Cardiac muscle cell (in vitro differentiated cells and primary cell): ENCODE measurements around the gene RNF14. TPM values are rescaled to one million over a fixed set of nuclear protein-coding genes. Genes with fewer than 3 reads are reported as not detected.

ENCODE experiments used
- DNase-seq, 2 donors: peaks; one replicate each; pipeline versions ENCODE4 v3.0.0 to v3.0.0-alpha.2; 2010 to 2017; ENCODE audit warnings: low read depth in 1 of 2, low spot score in 1 of 2
- H3K27ac ChIP-seq: fragments of 200-600 bp; sonication (generic); 2 replicates; pipeline ENCODE4 v1.5.1; 2016
- H3K27me3 ChIP-seq: fragments of 200-600 bp; sonication (generic); 2 replicates; pipeline ENCODE4 v1.6.0; 2016; ENCODE audit warnings: control low read depth
- H3K36me3 ChIP-seq: fragments of 200-600 bp; sonication (generic); 2 replicates; pipeline ENCODE4 v1.5.1; 2016; ENCODE audit warnings: control low read depth
- H3K4me1 ChIP-seq: fragments of 200-600 bp; sonication (generic); 2 replicates; pipeline ENCODE4 v1.8.1; 2017; ENCODE audit warnings: low read depth, mild to moderate bottlenecking, mixed run types
- H3K4me3 ChIP-seq: fragments of 200-600 bp; sonication (generic); 2 replicates; pipeline ENCODE4 v1.5.1; 2016; ENCODE audit warnings: mild to moderate bottlenecking
- H3K9me3 ChIP-seq: fragments of 200-600 bp; sonication (generic); 2 replicates; pipeline ENCODE4 v1.5.1; 2017; ENCODE audit warnings: low read depth, mild to moderate bottlenecking, control low read depth
- polyA plus RNA-seq: library from polyadenylated mRNA; unstranded; fragments of >200 nt; fragmentation: Nextera tagmentation; extraction: Ambion mirVana; gene quantifications from 2 replicates; pipeline ENCODE4 v1.2.1, GENCODE V29; 2016
- total RNA-seq: library from RNA; depleted of rRNA; stranded (reverse); fragments of >200 nt; gene quantifications from 2 replicates; pipeline ENCODE4 v1.2.3, GENCODE V29; 2016
- TF ChIP-seq, protein P1 (sequence below): IDR thresholded peaks from 2 replicates; pipeline ENCODE4 v1.5.1; 2012; ENCODE audit warnings: low read depth, mild to moderate bottlenecking, low read length

RNF14 gene
- total and polyA plus RNA-seq, 2 experiments from 2014 or later: 35.4 to 69.2 TPM

DNA sequence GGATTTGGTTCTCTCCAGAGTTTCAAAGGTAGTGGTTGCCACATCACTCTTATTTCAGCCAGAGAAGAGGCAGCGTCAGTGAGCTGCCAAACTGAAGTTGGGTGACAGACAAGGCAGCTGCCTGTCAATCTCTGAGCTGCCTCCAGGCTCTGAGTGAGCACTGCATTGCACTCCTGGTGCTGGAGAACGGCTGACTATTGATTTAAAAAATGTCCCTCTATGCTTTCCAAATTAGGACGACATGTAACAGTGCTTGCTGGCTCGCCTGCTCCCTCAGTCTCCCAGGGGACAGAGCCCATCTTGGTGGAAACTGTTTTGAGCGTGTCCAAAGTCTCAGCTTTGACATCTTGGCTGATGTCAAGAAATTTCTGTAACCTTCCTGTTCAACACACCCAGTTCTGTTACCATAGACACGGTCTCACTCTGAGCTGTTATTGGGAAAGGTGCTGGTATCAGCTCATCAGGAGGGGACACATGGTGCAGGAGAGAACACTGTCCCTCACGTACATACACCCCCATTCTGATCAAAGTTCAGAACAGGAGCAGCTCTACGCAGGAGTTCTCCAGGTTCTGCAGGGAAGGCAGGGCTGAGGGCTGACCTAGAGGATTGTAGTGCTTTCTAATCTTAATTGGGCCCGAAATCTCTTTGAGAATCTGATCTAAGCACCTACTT is 26.6 kb upstream of the RNF14 start:
- Histone ChIP-seq H3K36me3 (peaks cover 6% of the 10 kb centered on the region), H3K4me3 (no peak overlapping the region), H3K4me1 (no peaks in the 10 kb centered on the region), H3K27me3 (no peaks in the 10 kb centered on the region), H3K9me3 (no peaks in the 10 kb centered on the region), H3K27ac (no peak overlapping the region)
- TF ChIP-seq, protein P1, sequence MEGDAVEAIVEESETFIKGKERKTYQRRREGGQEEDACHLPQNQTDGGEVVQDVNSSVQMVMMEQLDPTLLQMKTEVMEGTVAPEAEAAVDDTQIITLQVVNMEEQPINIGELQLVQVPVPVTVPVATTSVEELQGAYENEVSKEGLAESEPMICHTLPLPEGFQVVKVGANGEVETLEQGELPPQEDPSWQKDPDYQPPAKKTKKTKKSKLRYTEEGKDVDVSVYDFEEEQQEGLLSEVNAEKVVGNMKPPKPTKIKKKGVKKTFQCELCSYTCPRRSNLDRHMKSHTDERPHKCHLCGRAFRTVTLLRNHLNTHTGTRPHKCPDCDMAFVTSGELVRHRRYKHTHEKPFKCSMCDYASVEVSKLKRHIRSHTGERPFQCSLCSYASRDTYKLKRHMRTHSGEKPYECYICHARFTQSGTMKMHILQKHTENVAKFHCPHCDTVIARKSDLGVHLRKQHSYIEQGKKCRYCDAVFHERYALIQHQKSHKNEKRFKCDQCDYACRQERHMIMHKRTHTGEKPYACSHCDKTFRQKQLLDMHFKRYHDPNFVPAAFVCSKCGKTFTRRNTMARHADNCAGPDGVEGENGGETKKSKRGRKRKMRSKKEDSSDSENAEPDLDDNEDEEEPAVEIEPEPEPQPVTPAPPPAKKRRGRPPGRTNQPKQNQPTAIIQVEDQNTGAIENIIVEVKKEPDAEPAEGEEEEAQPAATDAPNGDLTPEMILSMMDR: no peak
- DNase-seq: no peak

DNA sequence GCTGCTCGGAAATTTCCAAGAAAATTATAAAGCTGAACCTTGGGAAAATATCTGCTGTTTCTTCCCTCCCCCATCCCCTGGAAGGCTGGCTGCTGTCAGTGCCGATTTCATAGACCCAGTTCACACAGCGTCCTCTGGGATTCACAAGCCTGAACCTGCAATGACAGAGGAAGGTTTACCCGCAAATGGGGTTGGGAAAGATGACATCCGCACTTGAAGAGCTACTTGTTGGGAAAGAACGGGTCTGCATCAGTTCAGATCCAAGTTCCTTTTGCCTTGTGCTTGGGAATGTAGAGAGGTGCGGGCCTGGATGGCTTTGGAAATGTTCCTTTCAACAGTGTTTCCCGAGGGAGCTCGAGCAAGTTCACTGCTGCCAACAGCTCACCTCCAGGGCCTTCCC is 24.8 kb upstream of the RNF14 start:
- no peak for DNase-seq
- H3K9me3 ChIP-seq: no peaks in the 10 kb centered on the region
- no peaks in the 10 kb centered on the region for H3K27me3 ChIP-seq
- TF ChIP-seq, protein P1: no peak
- H3K4me1 ChIP-seq: no peaks in the 10 kb centered on the region
- H3K36me3 ChIP-seq: no peaks in the 10 kb centered on the region
- H3K27ac ChIP-seq: no peak overlapping the region
- H3K4me3 ChIP-seq: no peak overlapping the region

DNA sequence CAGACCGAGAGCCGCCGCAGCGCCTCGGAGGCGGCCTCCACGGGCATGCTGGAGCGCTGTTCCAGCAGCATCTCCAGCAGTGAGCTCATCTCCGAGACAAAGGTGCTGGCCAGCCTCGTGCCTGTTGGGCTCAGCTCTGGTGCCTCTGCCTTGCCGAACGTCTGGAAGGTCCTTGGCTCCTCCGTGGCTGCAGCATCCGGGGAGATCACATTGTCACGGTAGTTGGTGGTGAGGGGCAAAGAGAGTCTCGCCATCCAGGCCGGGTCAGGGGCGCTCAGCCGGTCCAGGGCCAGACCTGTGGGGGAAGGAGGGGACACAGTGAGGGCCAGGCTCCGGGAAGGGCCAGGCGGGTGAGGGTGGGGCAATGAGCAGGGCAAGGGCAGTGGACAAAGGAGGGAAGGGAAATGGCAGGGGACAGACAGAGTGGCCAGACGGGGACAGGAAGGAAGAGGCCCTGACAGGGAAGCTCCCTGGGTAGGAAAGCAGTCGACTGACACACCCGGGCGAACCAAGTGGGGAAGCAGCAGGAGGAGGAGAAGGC is 23.3 kb upstream of the RNF14 start:
- DNase-seq: peak in 1 of 2 donors; percentile 17
- TF ChIP-seq, protein P1: no peak
- H3K27me3 ChIP-seq: no peaks in the 10 kb centered on the region
- no peak overlapping the region for H3K27ac ChIP-seq
- H3K4me3 ChIP-seq: no peak overlapping the region
- H3K9me3 ChIP-seq: no peaks in the 10 kb centered on the region
- H3K4me1 ChIP-seq: no peaks in the 10 kb centered on the region
- H3K36me3 ChIP-seq: no peaks in the 10 kb centered on the region

DNA sequence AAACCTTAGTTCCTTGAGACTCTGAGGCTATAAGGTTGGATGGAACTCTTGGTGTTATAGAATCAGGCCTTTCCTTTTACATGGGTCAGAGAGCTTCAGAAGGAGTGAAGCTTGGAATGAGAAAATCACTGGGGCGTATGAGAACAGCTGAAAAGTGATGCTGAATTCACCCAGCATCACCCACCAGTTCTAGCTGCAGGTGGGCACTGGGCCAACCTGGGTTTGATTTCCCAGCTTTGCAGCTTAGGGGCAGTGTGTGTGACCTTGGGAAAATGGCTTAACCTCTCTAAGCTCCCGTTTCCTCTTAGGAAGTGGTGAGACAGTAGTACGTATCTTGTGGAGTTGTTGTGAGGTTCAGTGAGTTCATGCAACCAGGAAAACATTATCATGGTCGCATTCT is 21.6 kb upstream of the RNF14 start:
- Histone ChIP-seq H3K9me3 (no peaks in the 10 kb centered on the region), H3K4me3 (no peak overlapping the region), H3K27ac (no peak overlapping the region), H3K27me3 (no peaks in the 10 kb centered on the region), H3K4me1 (no peaks in the 10 kb centered on the region), H3K36me3 (no peaks in the 10 kb centered on the region)
- TF ChIP-seq, protein P1: no peak
- no peak for DNase-seq

DNA sequence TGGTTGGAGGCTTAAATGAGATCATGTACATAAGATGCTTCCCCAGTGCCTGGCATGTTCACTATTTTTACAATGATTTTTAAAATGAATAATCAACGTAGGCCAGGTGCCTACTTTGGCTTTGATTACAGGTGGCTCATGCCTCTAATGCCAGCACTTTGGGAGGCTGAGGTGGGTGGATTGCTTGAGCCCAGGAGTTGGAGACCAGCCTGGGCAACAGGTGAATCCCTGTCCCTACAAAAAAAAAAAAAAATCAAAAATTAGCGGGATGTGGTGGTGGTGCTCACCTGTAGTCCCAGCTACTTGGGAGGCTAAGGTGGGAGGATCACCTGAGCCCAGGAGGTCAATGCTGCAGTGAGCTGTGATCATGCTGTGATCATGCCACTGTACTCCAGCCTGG is 20.1 kb upstream of the RNF14 start:
- H3K4me3 ChIP-seq: no peak overlapping the region
- H3K36me3 ChIP-seq: no peaks in the 10 kb centered on the region
- TF ChIP-seq, protein P1: no peak
- no peak overlapping the region for H3K27ac ChIP-seq
- H3K27me3 ChIP-seq: no peaks in the 10 kb centered on the region
- DNase-seq: no peak
- H3K9me3 ChIP-seq: no peaks in the 10 kb centered on the region
- H3K4me1 ChIP-seq: no peaks in the 10 kb centered on the region
